Trophoblast cell (in vitro differentiated cells and primary cell): ENCODE measurements around the gene KMT2C.
A peak's percentile ranks its signal among the peaks of the same experiment; 100 is the strongest.
"Not testable (repeated sequence)": the region's sequence is repeated elsewhere in the genome, so short reads cannot be mapped to it uniquely, and the experiment has no call there.

Experiments used
- DNase-seq, 2 donors: peaks; one replicate each; pipeline ENCODE4 v3.0.0-alpha.2; 2016
- H2AFZ ChIP-seq: 2 replicates; pipeline ENCODE4 v1.6.1; 2013; ENCODE audit warnings: low read length, moderate library complexity, mild to moderate bottlenecking; ENCODE audit not compliant: insufficient read depth, poor library complexity
- H2AK5ac ChIP-seq: 2 replicates; pipeline ENCODE4 v1.6.1; 2013; ENCODE audit warnings: mild to moderate bottlenecking, low read length
- H2BK120ac ChIP-seq: 2 replicates; pipeline ENCODE4 v1.6.1; 2013; ENCODE audit warnings: low read length, mild to moderate bottlenecking, moderate library complexity; ENCODE audit not compliant: insufficient read depth, poor library complexity
- H2BK12ac ChIP-seq: 2 replicates; pipeline ENCODE4 v1.6.1; 2013; ENCODE audit warnings: mild to moderate bottlenecking, low read length, moderate library complexity
- H2BK5ac ChIP-seq: 2 replicates; pipeline ENCODE4 v1.6.1; 2013; ENCODE audit warnings: low read length, low read depth, moderate library complexity, mild to moderate bottlenecking; ENCODE audit not compliant: poor library complexity
- H3K14ac ChIP-seq: 2 replicates; pipeline ENCODE4 v1.6.1; 2013; ENCODE audit warnings: mild to moderate bottlenecking, low read length
- H3K18ac ChIP-seq: 2 replicates; pipeline ENCODE4 v1.6.1; 2013; ENCODE audit warnings: mild to moderate bottlenecking, low read length
- H3K23ac ChIP-seq: 2 replicates; pipeline ENCODE4 v1.6.1; 2013; ENCODE audit warnings: low read length
- H3K27ac ChIP-seq: 2 replicates; pipeline ENCODE4 v1.5.1; 2013; ENCODE audit warnings: low read depth, mild to moderate bottlenecking, inconsistent platforms, low read length, moderate library complexity
- H3K27me3 ChIP-seq: 2 replicates; pipeline ENCODE4 v1.6.1; 2013; ENCODE audit warnings: inconsistent platforms, mild to moderate bottlenecking, low read length, moderate library complexity; ENCODE audit not compliant: insufficient read depth
- H3K36me3 ChIP-seq, 2 experiments: 1 replicate in 1 of 2; 2 replicates in 1 of 2; pipeline ENCODE4 v1.6.1; 2013; ENCODE audit warnings: low read length in 2 of 2, mild to moderate bottlenecking in 2 of 2, moderate library complexity in 1 of 2; ENCODE audit not compliant: insufficient read depth in 2 of 2, control insufficient read depth in 1 of 2
- H3K4ac ChIP-seq: 2 replicates; pipeline ENCODE4 v1.6.1; 2013; ENCODE audit warnings: low read depth, mild to moderate bottlenecking, low read length, moderate library complexity
- H3K4me1 ChIP-seq, 2 experiments: 1 replicate in 1 of 2; 2 replicates in 1 of 2; pipeline ENCODE4 v1.6.1; 2013; ENCODE audit warnings: low read length in 2 of 2, mild to moderate bottlenecking in 2 of 2, moderate library complexity in 1 of 2; ENCODE audit not compliant: insufficient read depth in 2 of 2, control insufficient read depth in 1 of 2
- H3K4me2 ChIP-seq: 2 replicates; pipeline ENCODE4 v1.6.1; 2013; ENCODE audit warnings: inconsistent platforms, mild to moderate bottlenecking, low read length, moderate library complexity
- H3K4me3 ChIP-seq: 2 replicates; pipeline ENCODE4 v1.5.1; 2013; ENCODE audit warnings: mild to moderate bottlenecking, low read depth, low read length, inconsistent platforms
- H3K79me1 ChIP-seq: one replicate; pipeline ENCODE4 v1.6.1; 2013; ENCODE audit warnings: low read length
- H3K79me2 ChIP-seq: 2 replicates; pipeline ENCODE4 v1.6.1; 2013; ENCODE audit warnings: low read length, mild to moderate bottlenecking; ENCODE audit not compliant: control insufficient read depth, insufficient read depth, poor library complexity
- H3K9ac ChIP-seq: 2 replicates; pipeline ENCODE4 v1.6.1; 2013; ENCODE audit warnings: mild to moderate bottlenecking, low read length
- H3K9me3 ChIP-seq: 2 replicates; pipeline ENCODE4 v1.6.1; 2013; ENCODE audit warnings: low read depth, mild to moderate bottlenecking, control low read depth, inconsistent platforms, low read length; ENCODE audit not compliant: insufficient read depth
- H4K12ac ChIP-seq: 2 replicates; pipeline ENCODE4 v1.6.1; 2013; ENCODE audit warnings: low read depth, mild to moderate bottlenecking, low read length, moderate library complexity
- H4K8ac ChIP-seq: 2 replicates; pipeline ENCODE4 v1.6.1; 2013; ENCODE audit warnings: low read depth, mild to moderate bottlenecking, low read length, moderate library complexity
- H4K91ac ChIP-seq: one replicate; pipeline ENCODE4 v1.6.1; 2013; ENCODE audit warnings: low read depth, mild to moderate bottlenecking, low read length, moderate library complexity
- WGBS: extraction: QIAGEN DNeasy Blood & Tissue Kit; methylation state at CpG from one replicate; pipeline ENCODE4 v1.1.7; 2013; ENCODE audit warnings: missing lambda C conversion rate; ENCODE audit not compliant: insufficient read length, insufficient coverage; ENCODE audit errors: extremely low coverage; 5-methylcytosine and 5-hydroxymethylcytosine counted together

Gene KMT2C

DNA sequence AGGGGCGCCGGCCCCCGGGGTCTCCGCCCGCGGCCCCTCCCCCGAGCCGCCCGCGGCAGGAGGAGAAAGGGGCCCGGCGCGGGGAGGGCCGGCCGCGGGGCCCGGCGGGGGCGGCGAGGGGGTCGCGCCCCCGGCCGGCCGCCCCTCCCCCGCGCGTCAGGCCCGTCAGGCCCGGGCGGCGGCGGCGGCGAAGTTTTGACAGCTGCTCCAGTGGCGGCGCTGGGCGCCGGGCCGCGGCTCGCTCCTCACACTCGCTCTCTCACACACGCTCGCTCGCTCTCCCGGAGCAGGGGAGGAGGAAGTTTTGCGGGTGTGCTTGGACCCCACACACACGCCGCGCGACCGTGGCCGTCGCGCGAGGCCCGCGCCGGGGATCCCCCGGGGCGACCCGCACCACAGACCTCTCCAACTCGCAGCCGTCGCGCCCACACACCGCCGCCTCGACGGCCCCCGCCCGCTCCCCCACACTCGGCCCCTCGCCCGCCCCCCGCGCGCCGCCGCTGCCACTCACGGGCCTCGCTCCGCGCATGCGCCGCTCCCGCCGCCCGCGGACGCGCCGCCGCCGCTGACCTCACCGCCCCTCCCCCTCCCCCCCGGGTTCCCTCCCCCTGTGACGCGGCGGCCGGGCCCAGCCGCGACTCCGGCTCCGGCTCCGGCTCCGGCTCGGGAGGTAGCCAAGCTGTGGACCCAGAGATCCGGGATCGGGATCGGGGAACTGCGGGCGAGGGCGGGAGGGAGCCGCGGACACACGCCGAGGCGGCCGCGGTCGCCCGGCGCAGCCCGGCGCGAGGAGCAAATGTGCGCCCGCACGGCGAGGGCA is 518 bp upstream of the KMT2C start:
- WGBS, result no CpG with 5 or more reads among the region's 132 CpGs
- peak overlapping the region; percentile 98 for H4K12ac ChIP-seq

DNA sequence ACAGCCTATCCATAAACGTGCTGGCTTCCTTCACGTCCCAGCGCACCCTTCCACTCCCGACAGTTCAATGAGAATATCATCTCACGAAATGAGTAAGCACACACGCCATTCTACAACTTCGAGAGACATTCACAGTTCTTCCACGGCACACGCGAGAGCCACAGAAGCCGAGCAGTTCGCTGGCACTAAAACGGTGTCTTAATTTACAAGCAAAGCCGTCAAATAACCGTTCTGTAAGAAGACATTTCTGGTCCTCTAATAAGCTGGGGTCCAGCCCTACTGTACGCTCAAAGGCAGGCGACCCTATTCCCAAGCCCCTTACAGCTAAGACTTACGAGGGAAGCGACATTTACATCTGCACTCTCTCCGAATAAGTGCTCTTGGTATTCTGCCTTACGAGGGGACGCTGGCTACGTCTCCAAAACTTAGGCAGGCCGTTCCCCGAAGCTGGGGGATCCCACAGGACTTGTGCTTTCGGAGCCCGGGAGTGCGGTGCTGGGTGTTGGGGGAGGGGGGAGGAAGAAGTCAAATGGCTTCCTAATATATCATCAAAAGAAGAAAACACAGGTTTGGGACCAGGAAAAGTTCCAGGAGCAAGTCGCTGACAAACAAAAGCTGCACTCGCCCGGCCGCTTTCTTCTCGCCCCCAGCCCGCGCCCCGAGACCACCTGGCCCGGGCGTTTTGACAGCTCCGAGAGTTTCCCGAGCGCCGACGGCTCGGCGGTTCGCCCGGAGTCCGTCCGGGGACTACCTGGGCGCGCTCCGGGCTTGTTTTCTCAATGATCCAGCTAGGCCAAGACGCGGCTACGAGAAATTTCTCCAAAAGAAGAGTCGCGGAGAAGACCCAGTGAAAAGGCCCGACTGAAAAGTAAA is 1.1 kb downstream of the KMT2C start:
- Histone ChIP-seq H3K79me1 (peaks cover 16% of the 10 kb centered on the region), H2BK120ac (peak overlapping the region; percentile 29), H3K4me2 (peak overlapping the region; percentile 72), H3K4me3 (peak overlapping the region; percentile 74), H3K79me2 (peaks cover 16% of the 10 kb centered on the region), H3K4ac (peak overlapping the region; percentile 57), H3K27ac (peak overlapping the region; percentile 62), H3K9ac (peak overlapping the region; percentile 63)
- H3K4me1 ChIP-seq, H3K18ac ChIP-seq, H3K36me3 ChIP-seq, H2AFZ ChIP-seq, H3K23ac ChIP-seq, H3K27me3 ChIP-seq, H2AK5ac ChIP-seq, H3K14ac ChIP-seq, H2BK5ac ChIP-seq, H4K12ac ChIP-seq, H4K91ac ChIP-seq, H4K8ac ChIP-seq, H2BK12ac ChIP-seq, H3K9me3 ChIP-seq: not testable (repeated sequence)
- DNase-seq, result peak in 1 of 2 donors; percentile 62
- WGBS, result no CpG with 5 or more reads among the region's 58 CpGs

More for the DNA sequence above, 518 bp upstream of the KMT2C start:
- Histone ChIP-seq H3K27me3 (no peaks in the 10 kb centered on the region), H4K91ac (peak overlapping the region; percentile 96), H2BK5ac (peak overlapping the region; percentile 99), H3K18ac (peak overlapping the region; percentile 95), H4K8ac (peak overlapping the region; percentile 97), H2AFZ (peak overlapping the region; percentile 91), H3K36me3 (no peaks in the 10 kb centered on the region), H3K4me1 (no peaks in the 10 kb centered on the region), H3K14ac (peak overlapping the region; percentile 98), H3K23ac (no peak overlapping the region), H2BK12ac (peak overlapping the region; percentile 96), H2AK5ac (peak overlapping the region; percentile 69), H3K79me2 (peaks cover 14% of the 10 kb centered on the region), H3K4ac (peak overlapping the region; percentile 79), H3K4me2 (peak overlapping the region; percentile 86), H3K9ac (peak overlapping the region; percentile 90), H3K27ac (peak overlapping the region; percentile 99), H3K4me3 (peak overlapping the region; percentile 77), H3K79me1 (peaks cover 16% of the 10 kb centered on the region), H3K9me3 (no peaks in the 10 kb centered on the region), H2BK120ac (peak overlapping the region; percentile 97)
- DNase-seq, result peak; percentile 88 to 96

DNA sequence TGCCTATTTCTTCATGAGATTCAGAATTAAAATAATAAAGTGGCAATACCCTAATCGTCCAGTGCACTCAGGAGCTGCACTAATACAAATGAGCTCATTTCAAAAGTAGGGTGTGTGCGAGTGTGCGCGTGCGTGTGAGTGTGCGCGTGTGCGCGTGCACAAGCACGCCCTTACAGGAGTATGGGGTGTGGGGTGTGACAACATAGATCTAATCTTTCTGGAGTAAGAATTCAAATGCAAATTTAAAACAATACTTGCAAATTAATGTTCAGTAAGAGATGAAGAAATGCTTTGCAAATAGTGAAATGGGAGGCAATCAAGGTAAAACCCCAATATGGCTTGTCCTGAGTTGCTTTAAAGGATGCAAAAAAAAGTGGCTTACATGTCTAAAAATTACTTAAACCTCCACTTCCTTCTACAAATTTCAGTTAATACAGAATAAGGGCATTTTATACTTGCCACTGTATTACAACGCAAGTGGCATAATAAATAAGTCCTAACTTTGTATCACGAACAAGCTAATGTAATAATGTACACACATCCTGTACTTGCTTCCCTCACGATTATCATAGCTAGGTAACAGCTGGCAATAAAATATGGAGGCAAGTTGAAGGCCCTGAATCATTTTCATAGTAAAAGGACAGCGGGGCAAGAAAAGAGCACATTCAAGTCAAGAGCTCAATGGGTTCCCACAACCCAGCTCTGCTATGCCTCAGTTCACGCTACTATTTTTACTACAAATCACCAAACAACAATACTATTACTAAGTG is 1.9 kb downstream of the KMT2C start:
- H3K27me3 ChIP-seq, H3K36me3 ChIP-seq, H3K18ac ChIP-seq, H2BK120ac ChIP-seq, H2AFZ ChIP-seq, H4K12ac ChIP-seq, H3K9me3 ChIP-seq, H2BK12ac ChIP-seq, H3K14ac ChIP-seq, H3K27ac ChIP-seq, H3K23ac ChIP-seq, H3K4me1 ChIP-seq, H3K9ac ChIP-seq, H4K8ac ChIP-seq, H2BK5ac ChIP-seq, H2AK5ac ChIP-seq, H4K91ac ChIP-seq: not testable (repeated sequence)
- Histone ChIP-seq H3K79me1 (peaks cover 16% of the 10 kb centered on the region), H3K4me3 (peak overlapping the region; percentile 74), H3K4ac (peak overlapping the region; percentile 34), H3K79me2 (peaks cover 16% of the 10 kb centered on the region), H3K4me2 (peak overlapping the region; percentile 72)
- WGBS, result no CpG with 5 or more reads among the region's 15 CpGs
- DNase-seq, result peak in 1 of 2 donors; percentile 28

DNA sequence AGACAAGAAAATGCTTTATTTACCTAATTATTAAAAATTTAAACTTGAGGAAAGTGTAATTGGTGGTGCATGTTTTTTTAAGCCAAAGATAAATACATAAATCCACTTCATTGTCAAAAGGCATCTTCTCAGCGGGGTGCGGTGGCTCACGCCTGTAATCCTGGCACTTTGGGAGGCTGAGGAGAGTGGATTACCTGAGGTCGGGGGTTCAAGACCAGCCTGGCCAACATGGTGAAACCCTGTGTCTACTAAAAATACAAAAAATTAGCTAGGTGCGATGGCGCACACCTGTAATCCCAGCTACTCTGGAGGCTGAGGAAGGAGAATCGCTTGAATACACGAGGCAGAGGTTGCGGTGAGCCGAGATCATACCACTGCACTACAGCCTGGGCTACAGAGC is 3.1 kb downstream of the KMT2C start:
- Histone ChIP-seq H3K4ac (peak overlapping the region; percentile 24), H3K79me1 (peaks cover 16% of the 10 kb centered on the region), H3K79me2 (peaks cover 16% of the 10 kb centered on the region)
- not testable (repeated sequence) for H3K18ac ChIP-seq, H2AK5ac ChIP-seq, H2BK120ac ChIP-seq, H2BK5ac ChIP-seq, DNase-seq, H3K4me1 ChIP-seq, H4K12ac ChIP-seq, H3K4me3 ChIP-seq, H3K9me3 ChIP-seq, H3K27me3 ChIP-seq, H4K8ac ChIP-seq, H3K9ac ChIP-seq, H3K4me2 ChIP-seq, H4K91ac ChIP-seq, H3K14ac ChIP-seq, H3K23ac ChIP-seq, H2AFZ ChIP-seq, H3K27ac ChIP-seq, H2BK12ac ChIP-seq, H3K36me3 ChIP-seq
- no CpG with 5 or more reads among the region's 10 CpGs for WGBS
